IPS-15b (cell line): ENCODE data around the gene ZC3H12A.

Experiments used
- H3K27me3 ChIP-seq: one replicate; pipeline ENCODE4 v1.6.1; 2013; ENCODE audit warnings: low read length; ENCODE audit not compliant: control insufficient read depth, insufficient read depth
- H3K36me3 ChIP-seq: one replicate; pipeline ENCODE4 v1.6.1; 2013; ENCODE audit warnings: low read length; ENCODE audit not compliant: control insufficient read depth, insufficient read depth
- H3K4me1 ChIP-seq: one replicate; pipeline ENCODE4 v1.6.1; 2013; ENCODE audit warnings: mild to moderate bottlenecking, low read length; ENCODE audit not compliant: control insufficient read depth, insufficient read depth
- H3K4me3 ChIP-seq: one replicate; pipeline ENCODE4 v1.5.1; 2013; ENCODE audit warnings: low read depth, low read length
- H3K9ac ChIP-seq: one replicate; pipeline ENCODE4 v1.6.1; 2013; ENCODE audit warnings: low read depth, mild to moderate bottlenecking, low read length
- H3K9me3 ChIP-seq: one replicate; pipeline ENCODE4 v1.6.1; 2013; ENCODE audit warnings: mild to moderate bottlenecking, low read length; ENCODE audit not compliant: control insufficient read depth, insufficient read depth

ZC3H12A gene

GRCh38 chr1:37474046-37474696 is at the start of gene ZC3H12A:
Gene ZC3H12A (plus strand): TSS chr1:37474580. CDS start chr1:37475497, 917 bp downstream.
- H3K4me1 ChIP-seq = peaks cover 28% of the 10 kb centered on the region
- peaks cover 13% of the 10 kb centered on the region for H3K36me3 ChIP-seq
- no peaks in the 10 kb centered on the region for H3K9me3 ChIP-seq
- peaks cover 18% of the 10 kb centered on the region for H3K27me3 ChIP-seq
- H3K9ac ChIP-seq = peak within 1 kb of the TSS; percentile 68
- peak within 1 kb of the TSS; percentile 94 for H3K4me3 ChIP-seq

DNA sequence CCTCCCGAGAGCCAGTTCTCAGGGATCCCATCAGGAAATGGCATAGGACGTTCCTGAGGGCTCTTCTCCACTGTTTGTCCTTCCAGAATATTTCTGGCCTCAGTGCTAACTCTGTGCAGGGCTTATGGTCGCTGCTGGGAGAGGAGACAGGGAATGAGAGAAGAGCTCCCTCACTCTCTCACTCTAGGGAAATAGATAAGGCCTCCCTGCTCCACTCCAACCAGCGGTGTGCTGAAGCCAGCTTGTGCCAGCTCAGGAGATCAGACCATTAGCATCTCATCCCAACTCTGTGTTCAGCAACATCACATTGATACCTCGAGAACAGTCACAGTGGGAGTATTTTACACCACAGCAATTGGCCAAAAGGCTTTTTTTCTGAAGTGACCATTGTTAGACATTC is 49.2 kb upstream of the ZC3H12A start:
- H3K9ac ChIP-seq = no peak overlapping the region
- no peaks in the 10 kb centered on the region for H3K36me3 ChIP-seq
- H3K27me3 ChIP-seq = no peaks in the 10 kb centered on the region
- no peak overlapping the region for H3K4me3 ChIP-seq
- H3K4me1 ChIP-seq = peaks cover 3% of the 10 kb centered on the region
- H3K9me3 ChIP-seq = no peaks in the 10 kb centered on the region

- Histone ChIP-seq H3K27me3 (no peaks in the 10 kb centered on the region), H3K9me3 (no peaks in the 10 kb centered on the region), H3K9ac (no peak overlapping the region), H3K4me1 (peaks cover 3% of the 10 kb centered on the region), H3K4me3 (no peak overlapping the region), H3K36me3 (no peaks in the 10 kb centered on the region)
Measured at GRCh38 chr1:37429029-37429428, 45.4 kb upstream of the ZC3H12A start.

DNA sequence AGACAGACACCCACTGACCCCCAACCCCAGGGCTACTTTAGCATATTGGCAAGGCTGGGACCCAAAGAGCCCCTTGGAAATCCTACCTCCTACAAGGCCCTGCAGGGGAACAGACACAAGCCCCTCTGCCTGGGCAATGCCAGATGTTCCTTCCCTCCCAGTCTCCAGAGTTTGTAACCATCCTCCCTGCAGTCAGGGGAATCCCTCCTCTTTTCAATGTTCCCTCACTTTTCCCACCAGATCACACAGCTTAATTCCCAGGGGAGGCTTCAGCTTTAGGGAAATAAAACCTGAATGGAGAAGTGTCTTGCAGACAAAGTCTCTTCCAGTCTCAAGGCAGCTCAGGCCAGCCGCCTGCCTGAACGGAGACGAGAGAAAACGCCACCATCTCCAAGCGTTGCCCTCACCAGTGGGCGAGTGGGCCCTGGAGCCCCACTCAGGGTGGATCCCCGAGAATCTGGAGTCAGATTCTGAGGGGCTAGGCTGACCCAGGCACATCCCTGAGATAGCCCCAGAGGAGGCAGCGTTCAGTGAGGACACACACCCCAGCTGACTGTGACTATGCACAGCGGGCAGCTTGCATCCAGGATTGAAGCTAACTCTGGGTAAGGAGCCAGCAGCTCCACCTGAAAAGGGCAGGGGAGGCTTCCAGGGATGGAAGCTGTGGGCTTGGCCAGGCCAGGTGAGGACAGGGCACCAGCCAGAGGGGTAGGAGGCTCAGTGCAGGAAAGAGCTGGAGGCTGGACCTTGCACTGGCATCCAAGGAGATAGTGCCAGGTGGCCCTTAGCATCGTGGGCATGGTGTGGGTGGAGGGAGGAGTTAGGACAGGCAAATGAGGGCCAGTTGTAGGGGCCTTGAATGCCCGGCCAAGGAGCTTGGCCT is 44.0 kb upstream of the ZC3H12A start:
- H3K4me3 ChIP-seq = no peak overlapping the region
- no peaks in the 10 kb centered on the region for H3K9me3 ChIP-seq
- peaks cover 3% of the 10 kb centered on the region for H3K4me1 ChIP-seq
- peak overlapping the region; percentile 4 for H3K9ac ChIP-seq
- no peaks in the 10 kb centered on the region for H3K36me3 ChIP-seq
- no peaks in the 10 kb centered on the region for H3K27me3 ChIP-seq

DNA sequence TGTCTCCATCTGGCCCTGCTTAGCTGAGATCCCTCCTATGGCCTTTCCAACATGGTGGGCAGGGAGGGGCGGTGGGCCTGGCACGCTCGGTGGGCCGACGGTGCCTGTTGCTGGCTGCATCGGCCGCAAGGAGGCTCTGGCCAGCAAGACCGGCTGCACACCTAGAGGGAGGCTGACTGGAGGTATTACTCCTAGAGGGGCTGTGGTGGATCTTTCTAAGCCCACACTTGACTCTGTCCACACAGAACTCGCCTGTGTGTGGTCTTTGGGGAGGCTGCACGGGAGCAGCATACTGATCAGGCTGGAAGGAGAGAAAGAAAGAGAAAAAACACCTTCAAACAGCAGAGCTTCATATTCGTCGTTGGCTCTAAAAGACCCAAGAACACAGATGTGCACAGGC is 41.7 kb upstream of the ZC3H12A start:
- H3K4me1 ChIP-seq = peaks cover 3% of the 10 kb centered on the region
- H3K9ac ChIP-seq = no peak overlapping the region
- H3K9me3 ChIP-seq = no peaks in the 10 kb centered on the region
- no peaks in the 10 kb centered on the region for H3K27me3 ChIP-seq
- H3K4me3 ChIP-seq = no peak overlapping the region
- H3K36me3 ChIP-seq = no peaks in the 10 kb centered on the region

- H3K36me3 ChIP-seq = no peaks in the 10 kb centered on the region
- no peak overlapping the region for H3K4me3 ChIP-seq
- H3K27me3 ChIP-seq = peaks cover 2% of the 10 kb centered on the region
- no peak overlapping the region for H3K9ac ChIP-seq
- no peaks in the 10 kb centered on the region for H3K9me3 ChIP-seq
- H3K4me1 ChIP-seq = peaks cover 3% of the 10 kb centered on the region
Measured at GRCh38 chr1:37433171-37433570, 41.2 kb upstream of the ZC3H12A start.

- Histone ChIP-seq H3K9ac (no peak overlapping the region), H3K27me3 (peaks cover 6% of the 10 kb centered on the region), H3K4me1 (peaks cover 3% of the 10 kb centered on the region), H3K36me3 (no peaks in the 10 kb centered on the region), H3K4me3 (no peak overlapping the region), H3K9me3 (no peaks in the 10 kb centered on the region)
Measured at GRCh38 chr1:37434292-37435225, 39.8 kb upstream of the ZC3H12A start.

GRCh38 chr1:37437087-37437486 is 37.3 kb upstream of the ZC3H12A start:
- Histone ChIP-seq H3K4me1 (no peaks in the 10 kb centered on the region), H3K4me3 (no peak overlapping the region), H3K9ac (no peak overlapping the region), H3K27me3 (peaks cover 10% of the 10 kb centered on the region), H3K9me3 (no peaks in the 10 kb centered on the region), H3K36me3 (no peaks in the 10 kb centered on the region)

DNA sequence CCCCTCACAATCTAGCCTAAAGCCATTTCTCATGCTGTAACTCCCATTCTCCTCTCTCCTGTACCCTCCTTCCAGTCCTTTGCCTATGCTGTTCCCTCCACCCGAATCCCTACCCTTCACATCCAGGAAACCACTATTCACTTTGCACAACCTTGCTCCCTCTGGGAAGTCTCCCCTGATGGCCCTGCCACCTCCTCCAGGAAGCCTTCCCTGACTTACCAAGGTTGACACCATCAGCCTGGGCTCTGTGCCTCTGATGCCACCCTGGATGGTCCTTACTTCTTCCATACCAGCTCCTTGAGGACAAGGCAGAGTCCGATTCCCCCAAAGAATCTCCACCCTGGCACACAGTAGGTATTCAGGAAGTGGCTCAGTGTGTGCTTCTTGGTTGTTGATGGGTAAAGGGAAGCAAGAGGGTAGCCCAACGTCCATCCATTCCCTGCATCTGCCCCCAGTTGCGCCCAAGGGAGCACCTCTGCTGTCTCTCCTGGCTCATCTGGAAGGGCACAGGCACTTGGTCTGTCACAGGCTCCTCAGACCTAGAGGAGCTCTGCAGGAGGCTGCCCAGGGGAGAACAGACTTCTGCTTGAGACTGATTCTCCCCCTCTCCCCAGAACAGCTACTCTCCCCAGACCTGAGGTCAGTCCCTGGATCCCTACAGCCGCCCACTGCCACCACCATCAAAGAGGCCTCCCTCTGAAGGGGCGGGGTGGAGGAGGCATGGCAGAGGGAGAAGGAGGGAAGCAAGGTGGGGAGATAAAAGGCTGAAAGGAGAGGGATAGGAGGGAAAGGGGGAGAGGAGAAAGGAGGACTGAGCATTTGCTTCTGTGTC is 36.1 kb upstream of the ZC3H12A start:
- Histone ChIP-seq H3K27me3 (peaks cover 21% of the 10 kb centered on the region), H3K4me1 (no peaks in the 10 kb centered on the region), H3K36me3 (no peaks in the 10 kb centered on the region), H3K4me3 (no peak overlapping the region), H3K9me3 (no peaks in the 10 kb centered on the region), H3K9ac (no peak overlapping the region)

- Histone ChIP-seq H3K9me3 (no peaks in the 10 kb centered on the region), H3K27me3 (peaks cover 23% of the 10 kb centered on the region), H3K4me1 (no peaks in the 10 kb centered on the region), H3K9ac (no peak overlapping the region), H3K4me3 (no peak overlapping the region), H3K36me3 (no peaks in the 10 kb centered on the region)
Measured at GRCh38 chr1:37438869-37439343, 35.5 kb upstream of the ZC3H12A start.
